ENCODE measurements around the gene PERM1. TPM values are rescaled to one million over a fixed set of nuclear protein-coding genes. Genes with fewer than 3 reads are reported as not detected.
"Not testable (repeated sequence)": the region's sequence is repeated elsewhere in the genome, so short reads cannot be mapped to it uniquely, and the experiment has no call there.

Gene PERM1
- total RNA-seq, 1 experiment from 2014 or later = not detected

DNA sequence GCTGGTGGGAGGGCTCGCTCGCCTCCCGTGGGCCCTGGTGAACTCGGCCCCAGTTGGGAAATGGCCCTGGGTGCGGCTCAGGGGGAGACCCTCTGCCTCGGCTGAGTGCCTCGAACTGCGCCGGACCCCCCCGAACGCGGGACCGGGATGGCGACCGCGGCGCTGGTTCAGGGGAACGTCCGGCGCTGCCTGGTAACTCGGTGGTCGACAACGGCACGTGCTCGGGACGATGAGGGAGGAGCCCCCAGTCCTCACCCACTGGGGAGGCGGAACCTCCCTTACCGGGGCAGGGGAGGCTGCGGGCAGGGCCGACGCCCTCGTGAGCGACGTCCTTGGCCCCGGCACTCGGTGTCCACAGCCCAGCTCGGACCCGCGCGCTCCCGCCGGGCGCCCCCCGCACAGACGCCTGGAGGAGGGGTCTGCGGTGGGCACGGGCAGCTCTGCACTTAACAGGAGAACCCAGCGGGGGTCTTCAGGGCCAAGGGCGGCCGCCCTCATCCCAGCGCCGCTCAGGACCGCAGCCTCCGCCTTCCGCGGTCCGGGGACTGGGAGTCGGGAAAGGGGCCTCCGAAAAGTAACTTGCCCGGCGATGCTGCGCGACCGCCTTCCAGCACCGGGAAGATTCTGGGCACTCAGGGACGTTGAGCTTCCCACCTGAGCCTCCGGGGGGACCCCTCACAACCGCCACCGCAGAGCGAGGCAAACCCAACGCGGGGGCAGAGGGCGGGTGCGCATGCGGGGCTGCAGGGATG, 16.3 kb upstream of the PERM1 start:
- Mint-ChIP-seq H3K27ac (ENCODE audit: unreplicated experiment) (no peak overlapping the region), H3K9me3 (ENCODE audit: low read depth, unreplicated experiment) (no peaks in the 10 kb centered on the region), H3K4me3 (ENCODE audit: low read depth, unreplicated experiment) (peak overlapping the region; percentile 79), H3K36me3 (ENCODE audit: insufficient read depth, unreplicated experiment) (peaks cover 61% of the 10 kb centered on the region), H3K27me3 (ENCODE audit: unreplicated experiment) (no peaks in the 10 kb centered on the region), H3K4me1 (ENCODE audit: low read depth, unreplicated experiment) (peaks cover 7% of the 10 kb centered on the region)
- intact Hi-C loops (cut with micrococcal nuclease; ENCODE audit: unreplicated experiment) = no loop called here
- TF ChIP-seq CTCF (IDR thresholded peaks at IDR 0.05; ENCODE audit: unreplicated experiment) = no peak
- BruUV-seq (replicated peaks) = no TSS peak
- CTCF ChIA-PET = no interaction called here
- no peak for DNase-seq

GRCh38 chr1:997713-997992, 15.8 kb upstream of the PERM1 start:
- H3K27ac Mint-ChIP-seq (ENCODE audit: unreplicated experiment) = peak overlapping the region; percentile 36
- BruUV-seq (replicated peaks) = no TSS peak
- peaks cover 7% of the 10 kb centered on the region for H3K4me1 Mint-ChIP-seq (ENCODE audit: low read depth, unreplicated experiment)
- TF ChIP-seq CTCF (IDR thresholded peaks at IDR 0.05; ENCODE audit: unreplicated experiment) = no peak
- intact Hi-C loops (cut with micrococcal nuclease; ENCODE audit: unreplicated experiment) = no loop called here
- no peaks in the 10 kb centered on the region for H3K9me3 Mint-ChIP-seq (ENCODE audit: low read depth, unreplicated experiment)
- H3K36me3 Mint-ChIP-seq (ENCODE audit: insufficient read depth, unreplicated experiment) = peaks cover 61% of the 10 kb centered on the region
- H3K4me3 Mint-ChIP-seq (ENCODE audit: low read depth, unreplicated experiment) = peak overlapping the region; percentile 79
- CTCF ChIA-PET = no interaction called here
- H3K27me3 Mint-ChIP-seq (ENCODE audit: unreplicated experiment) = no peaks in the 10 kb centered on the region
- DNase-seq = no peak

DNA sequence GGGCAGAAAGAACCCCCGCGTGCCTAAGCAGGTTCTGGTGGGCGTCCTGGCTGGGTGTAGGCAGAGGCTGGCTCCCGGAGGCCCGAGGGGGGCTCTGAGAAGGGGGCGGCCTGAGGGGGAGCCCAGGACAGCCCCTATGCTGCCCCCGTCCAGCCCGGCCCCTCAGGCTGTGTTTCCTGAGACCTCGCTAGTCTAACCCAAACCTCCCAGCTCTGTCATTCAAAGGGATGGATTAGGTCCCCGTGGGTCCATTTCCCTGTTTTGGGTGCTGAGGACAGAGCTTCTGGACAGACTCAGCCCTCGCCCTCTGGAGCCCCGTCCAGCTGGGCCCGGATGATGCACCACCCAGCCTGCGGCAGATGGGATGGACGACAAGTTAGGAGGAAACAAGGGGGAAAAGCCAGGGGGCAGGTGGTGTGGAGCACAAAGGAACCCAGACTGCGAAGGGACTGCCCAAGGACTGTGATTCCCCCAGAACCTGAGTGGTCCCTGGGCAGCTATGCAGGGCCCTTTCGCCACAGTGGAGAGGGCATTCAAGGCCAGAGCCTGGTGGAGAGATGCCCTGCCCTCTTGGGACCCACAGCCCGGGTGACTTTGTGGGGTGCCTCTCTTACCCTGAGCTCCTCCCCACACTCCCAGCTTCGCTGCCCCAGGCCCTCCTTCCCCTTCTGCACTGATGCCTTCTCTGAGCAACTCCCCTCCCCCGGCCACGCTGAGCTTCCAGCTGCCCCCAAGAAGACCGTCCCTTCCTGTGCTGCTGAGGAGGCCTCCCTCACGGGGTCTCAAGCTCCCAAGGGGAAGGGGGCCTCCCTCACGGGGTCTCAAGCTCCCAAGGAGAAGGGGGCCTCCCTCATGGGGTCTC, 15.2 kb upstream of the PERM1 start:
- intact Hi-C loops (cut with micrococcal nuclease; ENCODE audit: unreplicated experiment) = no loop called here
- no peak for TF ChIP-seq CTCF (IDR thresholded peaks at IDR 0.05; ENCODE audit: unreplicated experiment)
- no TSS peak for BruUV-seq (replicated peaks)
- DNase-seq = no peak
- Mint-ChIP-seq H3K9me3 (ENCODE audit: low read depth, unreplicated experiment) (no peaks in the 10 kb centered on the region), H3K4me3 (ENCODE audit: low read depth, unreplicated experiment) (peak overlapping the region; percentile 79), H3K4me1 (ENCODE audit: low read depth, unreplicated experiment) (peaks cover 7% of the 10 kb centered on the region), H3K36me3 (ENCODE audit: insufficient read depth, unreplicated experiment) (peaks cover 56% of the 10 kb centered on the region), H3K27me3 (ENCODE audit: unreplicated experiment) (no peaks in the 10 kb centered on the region), H3K27ac (ENCODE audit: unreplicated experiment) (peak overlapping the region; percentile 36)
- CTCF ChIA-PET = interaction anchor here (0.6 kb wide), 1 partner anchor 16 kb away, joined by 3 read pairs; no protein-coding TSS in a partner anchor

DNA sequence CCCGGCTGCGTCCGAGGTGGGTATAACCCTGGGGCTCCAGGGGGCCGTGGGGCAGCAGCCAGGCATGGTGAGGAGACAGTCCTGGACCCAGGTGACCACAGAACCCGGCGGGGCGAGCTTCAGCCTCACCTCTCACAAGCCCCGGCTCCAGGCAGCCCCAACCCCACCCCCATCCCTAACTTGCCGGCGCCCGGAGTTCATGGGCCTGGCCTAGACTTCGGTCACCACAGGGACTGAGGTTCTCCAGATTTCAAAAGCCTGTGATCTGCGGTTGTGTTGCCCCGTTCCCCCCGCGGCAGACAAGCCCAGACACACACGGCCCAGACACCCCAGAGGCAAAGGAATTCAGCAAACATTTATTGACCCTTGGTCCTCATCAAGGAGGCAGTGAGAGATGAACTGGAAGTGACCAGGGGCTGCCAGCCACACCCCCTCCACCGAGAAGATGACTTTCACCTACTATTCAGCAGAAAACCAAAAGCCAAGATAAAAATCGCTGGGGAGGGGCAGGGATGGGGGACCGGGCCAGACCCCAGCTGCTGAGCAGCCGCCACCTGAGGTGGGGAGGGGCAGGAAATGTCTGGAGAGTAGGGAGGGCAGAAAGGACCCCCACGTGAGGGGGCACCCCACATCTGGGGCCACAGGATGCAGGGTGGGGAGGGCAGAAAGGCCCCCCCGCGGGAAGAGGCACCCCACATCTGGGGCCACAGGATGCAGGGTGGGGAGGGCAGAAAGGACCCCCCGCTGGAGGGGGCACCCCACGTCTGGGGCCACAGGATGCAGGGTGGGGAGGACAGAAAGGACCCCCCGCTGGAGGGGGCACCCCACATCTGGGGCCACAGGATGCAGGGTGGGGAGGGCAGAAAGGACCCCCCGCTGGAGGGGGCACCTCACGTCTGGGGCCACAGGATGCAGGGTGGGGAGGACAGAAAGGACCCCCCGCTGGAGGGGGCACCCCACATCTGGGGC, 14.1 kb upstream of the PERM1 start:
- Mint-ChIP-seq H3K4me3 (ENCODE audit: low read depth, unreplicated experiment) (no peak overlapping the region), H3K27me3 (ENCODE audit: unreplicated experiment) (no peaks in the 10 kb centered on the region), H3K36me3 (ENCODE audit: insufficient read depth, unreplicated experiment) (peaks cover 46% of the 10 kb centered on the region), H3K27ac (ENCODE audit: unreplicated experiment) (no peak overlapping the region), H3K9me3 (ENCODE audit: low read depth, unreplicated experiment) (no peaks in the 10 kb centered on the region), H3K4me1 (ENCODE audit: low read depth, unreplicated experiment) (peaks cover 7% of the 10 kb centered on the region)
- no peak for DNase-seq
- CTCF ChIA-PET = interaction anchor here (0.6 kb wide), 1 partner anchor 17 kb away, joined by 3 read pairs; no protein-coding TSS in a partner anchor
- no TSS peak for BruUV-seq (replicated peaks)
- intact Hi-C loops (cut with micrococcal nuclease; ENCODE audit: unreplicated experiment) = no loop called here
- no peak for TF ChIP-seq CTCF (IDR thresholded peaks at IDR 0.05; ENCODE audit: unreplicated experiment)

GRCh38 chr1:994546-994945, 12.7 kb upstream of the PERM1 start:
- H3K27me3 Mint-ChIP-seq (ENCODE audit: unreplicated experiment); intact Hi-C loops (cut with micrococcal nuclease; ENCODE audit: unreplicated experiment); H3K4me3 Mint-ChIP-seq (ENCODE audit: low read depth, unreplicated experiment); BruUV-seq (replicated peaks); H3K9me3 Mint-ChIP-seq (ENCODE audit: low read depth, unreplicated experiment); H3K4me1 Mint-ChIP-seq (ENCODE audit: low read depth, unreplicated experiment); H3K27ac Mint-ChIP-seq (ENCODE audit: unreplicated experiment); DNase-seq: not testable (repeated sequence)
- CTCF ChIA-PET = interaction anchor here (0.6 kb wide), 1 partner anchor 50 kb away, joined by 3 read pairs; no protein-coding TSS in a partner anchor
- H3K36me3 Mint-ChIP-seq (ENCODE audit: insufficient read depth, unreplicated experiment) = peaks cover 33% of the 10 kb centered on the region

Data from Calu3 (cell line).